OCI-LY1 (cell line): ENCODE results near the gene CDCA3.

Source experiments
- H2AFZ ChIP-seq: fragments of 200-600 bp; sonication (generic), shearing (Covaris generic); 2 replicates; pipeline ENCODE4 v1.6.0; 2014; ENCODE audit warnings: antibody characterized with exemption, mild to moderate bottlenecking, low read length
- H3F3A ChIP-seq: fragments of 200-600 bp; sonication (generic), shearing (Covaris generic); 2 replicates; pipeline ENCODE4 v1.6.0; 2014; ENCODE audit warnings: mild to moderate bottlenecking, antibody characterized with exemption, low read length, moderate library complexity; ENCODE audit not compliant: insufficient read depth
- H3K27ac ChIP-seq: fragments of 200-600 bp; sonication (generic); 2 replicates; pipeline ENCODE4 v1.5.1; 2014; ENCODE audit warnings: low read length, mixed run types, mild to moderate bottlenecking, low read depth; ENCODE audit not compliant: poor library complexity, severe bottlenecking
- H3K27me3 ChIP-seq: fragments of 200-600 bp; sonication (generic); 2 replicates; pipeline ENCODE4 v1.6.0; 2014; ENCODE audit warnings: antibody characterized with exemption, mild to moderate bottlenecking, low read length, moderate library complexity; ENCODE audit not compliant: insufficient read depth
- H3K36me3 ChIP-seq: fragments of 200-600 bp; sonication (generic); 2 replicates; pipeline ENCODE4 v1.6.1; 2014; ENCODE audit warnings: mild to moderate bottlenecking, antibody characterized with exemption, low read length, moderate library complexity, mixed read lengths; ENCODE audit not compliant: insufficient read depth
- H3K4me1 ChIP-seq: fragments of 200-600 bp; sonication (generic); 2 replicates; pipeline ENCODE4 v1.5.1; 2014; ENCODE audit warnings: mild to moderate bottlenecking, low read length, moderate library complexity; ENCODE audit not compliant: insufficient read depth, severe bottlenecking
- H3K4me2 ChIP-seq: fragments of 200-600 bp; sonication (generic), shearing (Covaris generic); 2 replicates; pipeline ENCODE4 v1.6.1; 2014; ENCODE audit warnings: low read length
- H3K4me3 ChIP-seq: fragments of 200-600 bp; sonication (generic); 2 replicates; pipeline ENCODE4 v1.5.1; 2014; ENCODE audit warnings: low read length, low read depth, mild to moderate bottlenecking, mixed read lengths; ENCODE audit not compliant: poor library complexity, severe bottlenecking
- H3K79me2 ChIP-seq: fragments of 200-600 bp; shearing (Covaris generic); 2 replicates; pipeline ENCODE4 v1.6.1; 2016; ENCODE audit warnings: mixed run types, low read length, mixed read lengths; ENCODE audit not compliant: insufficient read depth
- H3K9ac ChIP-seq: fragments of 200-600 bp; sonication (generic), shearing (Covaris generic); 2 replicates; pipeline ENCODE4 v1.6.1; 2014; ENCODE audit warnings: mild to moderate bottlenecking, low read length, mixed read lengths
- H3K9me2 ChIP-seq: fragments of 200-600 bp; sonication (generic), shearing (Covaris generic); 2 replicates; pipeline ENCODE4 v1.6.1; 2014; ENCODE audit warnings: low read depth, mild to moderate bottlenecking, low read length, mixed read lengths
- H3K9me3 ChIP-seq: fragments of 200-600 bp; shearing (Covaris generic); 2 replicates; pipeline ENCODE4 v1.6.1; 2014; ENCODE audit warnings: low read length, mixed read lengths
- H4K20me1 ChIP-seq: fragments of 200-600 bp; sonication (generic), shearing (Covaris generic); 2 replicates; pipeline ENCODE4 v1.6.0; 2016; ENCODE audit warnings: mild to moderate bottlenecking, low read length; ENCODE audit not compliant: insufficient read depth
- CTCF ChIP-seq: fragments of 200-600 bp; sonication (generic), shearing (Covaris generic); IDR thresholded peaks from 2 replicates; pipeline ENCODE4 v1.5.1; 2017; ENCODE audit warnings: mild to moderate bottlenecking, antibody characterized with exemption, low read length, moderate library complexity, mixed read lengths
- EZH2 ChIP-seq: fragments of 200-600 bp; sonication (generic), shearing (Covaris generic); IDR thresholded peaks from 2 replicates; pipeline ENCODE4 v1.8.0; 2017; ENCODE audit warnings: borderline replicate concordance, mixed run types, mild to moderate bottlenecking, antibody characterized with exemption, low read length, moderate library complexity, mixed read lengths

Gene CDCA3

GRCh38 chr12:6833189-6833890 is 17.7 kb downstream of the CDCA3 start:
- no peaks in the 10 kb centered on the region for H3K9me2 ChIP-seq
- H3K27me3 ChIP-seq = no peaks in the 10 kb centered on the region; the same call in 1 of the 2 replicates
- H3K9ac ChIP-seq = no peak overlapping the region
- H3K4me3 ChIP-seq = no peak overlapping the region
- H3K27ac ChIP-seq = no peak overlapping the region
- H3K4me2 ChIP-seq = no peak overlapping the region
- H3K79me2 ChIP-seq = no peaks in the 10 kb centered on the region
- TF ChIP-seq EZH2 (no peak), CTCF (no peak)
- no peak overlapping the region for H2AFZ ChIP-seq
- H3K36me3 ChIP-seq = no peaks in the 10 kb centered on the region
- H3K4me1 ChIP-seq = peaks cover 10% of the 10 kb centered on the region
- H3F3A ChIP-seq = no peaks in the 10 kb centered on the region
- no peaks in the 10 kb centered on the region for H4K20me1 ChIP-seq
- H3K9me3 ChIP-seq = no peaks in the 10 kb centered on the region

DNA sequence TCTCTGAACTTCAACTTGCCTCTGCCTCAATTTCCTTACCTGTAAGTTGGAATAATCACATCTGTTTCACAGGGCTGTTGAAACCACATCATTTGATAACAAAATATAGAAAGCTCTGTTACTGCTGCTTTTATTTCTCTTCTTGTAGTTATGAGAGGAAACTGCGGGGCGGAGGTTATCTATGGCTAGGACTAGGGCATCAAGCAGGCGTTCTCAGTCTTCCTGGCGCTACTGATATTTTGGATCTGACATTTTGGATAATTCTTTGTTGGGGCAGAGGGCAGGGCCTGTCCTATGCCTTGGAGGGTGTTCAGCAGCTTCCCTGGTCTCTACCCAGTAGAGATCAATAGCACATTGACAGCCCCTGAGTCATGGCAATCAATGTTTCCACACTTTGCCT is 19.0 kb downstream of the CDCA3 start:
- H3K4me3 ChIP-seq = no peak overlapping the region
- H3K27me3 ChIP-seq = no peaks in the 10 kb centered on the region
- TF ChIP-seq CTCF (no peak), EZH2 (no peak)
- H3K9me2 ChIP-seq = no peaks in the 10 kb centered on the region
- peaks cover 10% of the 10 kb centered on the region for H3K4me1 ChIP-seq
- H3K36me3 ChIP-seq = no peaks in the 10 kb centered on the region
- no peaks in the 10 kb centered on the region for H3F3A ChIP-seq
- H3K4me2 ChIP-seq = no peak overlapping the region
- no peak overlapping the region for H3K27ac ChIP-seq
- H3K9ac ChIP-seq = no peak overlapping the region
- H3K9me3 ChIP-seq = no peaks in the 10 kb centered on the region
- H2AFZ ChIP-seq = no peak overlapping the region
- H3K79me2 ChIP-seq = no peaks in the 10 kb centered on the region
- no peaks in the 10 kb centered on the region for H4K20me1 ChIP-seq

GRCh38 chr12:6831450-6831995 is 19.6 kb downstream of the CDCA3 start:
- TF ChIP-seq EZH2 = no peak
- TF ChIP-seq CTCF = no peak
- Histone ChIP-seq H3K4me3 (no peak overlapping the region), H3K4me1 (peaks cover 10% of the 10 kb centered on the region), H3K9ac (no peak overlapping the region), H3K9me2 (no peaks in the 10 kb centered on the region), H2AFZ (no peak overlapping the region), H3K36me3 (no peaks in the 10 kb centered on the region), H3K27me3 (no peaks in the 10 kb centered on the region), H4K20me1 (no peaks in the 10 kb centered on the region), H3K27ac (no peak overlapping the region), H3F3A (no peaks in the 10 kb centered on the region), H3K9me3 (no peaks in the 10 kb centered on the region), H3K4me2 (no peak overlapping the region), H3K79me2 (no peaks in the 10 kb centered on the region)
